HepG2 (cell line): Measurements from ENCODE around the gene SIRT6.
"Not testable (repeated sequence)": the region's sequence is repeated elsewhere in the genome, so short reads cannot be mapped to it uniquely, and the experiment has no call there.

Experiments
- BHLHE40 ChIP-seq: IDR thresholded peaks from 2 replicates; pipeline ENCODE4 v1.6.1; 2011; ENCODE audit warnings: low read length, improper control_type of control experiment
- MXI1 ChIP-seq: IDR thresholded peaks from 3 replicates; pipeline ENCODE4 v1.6.1; 2012; ENCODE audit warnings: low read depth, low read length, inconsistent platforms, borderline replicate concordance
- POLR2AphosphoS2 ChIP-seq: IDR thresholded peaks from 2 replicates; pipeline ENCODE4 v1.6.1; 2011; ENCODE audit warnings: low read depth, low read length, improper control_type of control experiment
- SP1 ChIP-seq, 2 experiments: fragments of 450-650 bp in 1 of 2; sonication (generic) in 1 of 2; formaldehyde crosslinking in 1 of 2; IDR thresholded peaks; 2 replicates each; pipeline versions ENCODE4 v1.4.0 to v1.6.1; 2016 to 2020; ENCODE audit warnings: missing genetic modification reagents in 1 of 2
- TF ChIP-seq, protein P1 (sequence below): sonication (generic); formaldehyde crosslinking; IDR thresholded peaks from 2 replicates; pipeline ENCODE4 v1.4.0; 2020; ENCODE audit warnings: mild to moderate bottlenecking, missing genetic modification reagents
- TF ChIP-seq, protein P2 (sequence below): sonication (generic); formaldehyde crosslinking; IDR thresholded peaks from 2 replicates; pipeline ENCODE4 v1.4.0; 2020; ENCODE audit warnings: missing genetic modification reagents
- TF ChIP-seq, protein P3 (sequence below): sonication (generic); formaldehyde crosslinking; IDR thresholded peaks from 2 replicates; pipeline ENCODE4 v1.4.0; 2020; ENCODE audit warnings: mild to moderate bottlenecking, missing genetic modification reagents

DNA sequence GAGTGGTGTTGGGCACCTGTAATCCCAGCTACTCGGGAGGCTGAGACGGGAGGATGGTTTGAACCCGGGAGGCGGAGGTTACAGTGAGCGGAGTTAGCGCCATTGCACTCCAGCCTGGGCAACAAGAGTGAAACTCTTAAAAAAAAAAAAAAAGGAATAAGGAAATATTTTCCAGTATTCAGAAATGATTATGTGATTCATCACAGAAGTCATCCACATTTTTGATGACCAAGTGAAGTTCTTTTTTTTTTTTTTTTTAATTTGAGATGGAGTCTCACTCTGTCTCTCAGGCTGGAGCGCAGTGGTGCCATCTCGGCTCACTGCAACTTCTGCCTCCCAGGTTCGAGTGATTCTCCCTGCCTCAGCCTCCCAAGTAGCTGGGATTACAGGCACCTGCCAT is 47.0 kb downstream of the SIRT6 start:
- not testable (repeated sequence) for TF ChIP-seq MXI1; SP1 (IDR thresholded peaks at IDR 0.05); SP1 (CRISPR knock-in tag; IDR thresholded peaks at IDR 0.05); POLR2AphosphoS2; BHLHE40
- TF ChIP-seq, protein P1, sequence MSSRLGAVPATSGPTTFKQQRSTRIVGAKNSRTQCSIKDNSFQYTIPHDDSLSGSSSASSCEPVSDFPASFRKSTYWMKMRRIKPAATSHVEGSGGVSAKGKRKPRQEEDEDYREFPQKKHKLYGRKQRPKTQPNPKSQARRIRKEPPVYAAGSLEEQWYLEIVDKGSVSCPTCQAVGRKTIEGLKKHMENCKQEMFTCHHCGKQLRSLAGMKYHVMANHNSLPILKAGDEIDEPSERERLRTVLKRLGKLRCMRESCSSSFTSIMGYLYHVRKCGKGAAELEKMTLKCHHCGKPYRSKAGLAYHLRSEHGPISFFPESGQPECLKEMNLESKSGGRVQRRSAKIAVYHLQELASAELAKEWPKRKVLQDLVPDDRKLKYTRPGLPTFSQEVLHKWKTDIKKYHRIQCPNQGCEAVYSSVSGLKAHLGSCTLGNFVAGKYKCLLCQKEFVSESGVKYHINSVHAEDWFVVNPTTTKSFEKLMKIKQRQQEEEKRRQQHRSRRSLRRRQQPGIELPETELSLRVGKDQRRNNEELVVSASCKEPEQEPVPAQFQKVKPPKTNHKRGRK (CRISPR knock-in tag) = not testable (repeated sequence)
- TF ChIP-seq, protein P2, sequence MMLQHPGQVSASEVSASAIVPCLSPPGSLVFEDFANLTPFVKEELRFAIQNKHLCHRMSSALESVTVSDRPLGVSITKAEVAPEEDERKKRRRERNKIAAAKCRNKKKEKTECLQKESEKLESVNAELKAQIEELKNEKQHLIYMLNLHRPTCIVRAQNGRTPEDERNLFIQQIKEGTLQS = not testable (repeated sequence)
- TF ChIP-seq, protein P3, sequence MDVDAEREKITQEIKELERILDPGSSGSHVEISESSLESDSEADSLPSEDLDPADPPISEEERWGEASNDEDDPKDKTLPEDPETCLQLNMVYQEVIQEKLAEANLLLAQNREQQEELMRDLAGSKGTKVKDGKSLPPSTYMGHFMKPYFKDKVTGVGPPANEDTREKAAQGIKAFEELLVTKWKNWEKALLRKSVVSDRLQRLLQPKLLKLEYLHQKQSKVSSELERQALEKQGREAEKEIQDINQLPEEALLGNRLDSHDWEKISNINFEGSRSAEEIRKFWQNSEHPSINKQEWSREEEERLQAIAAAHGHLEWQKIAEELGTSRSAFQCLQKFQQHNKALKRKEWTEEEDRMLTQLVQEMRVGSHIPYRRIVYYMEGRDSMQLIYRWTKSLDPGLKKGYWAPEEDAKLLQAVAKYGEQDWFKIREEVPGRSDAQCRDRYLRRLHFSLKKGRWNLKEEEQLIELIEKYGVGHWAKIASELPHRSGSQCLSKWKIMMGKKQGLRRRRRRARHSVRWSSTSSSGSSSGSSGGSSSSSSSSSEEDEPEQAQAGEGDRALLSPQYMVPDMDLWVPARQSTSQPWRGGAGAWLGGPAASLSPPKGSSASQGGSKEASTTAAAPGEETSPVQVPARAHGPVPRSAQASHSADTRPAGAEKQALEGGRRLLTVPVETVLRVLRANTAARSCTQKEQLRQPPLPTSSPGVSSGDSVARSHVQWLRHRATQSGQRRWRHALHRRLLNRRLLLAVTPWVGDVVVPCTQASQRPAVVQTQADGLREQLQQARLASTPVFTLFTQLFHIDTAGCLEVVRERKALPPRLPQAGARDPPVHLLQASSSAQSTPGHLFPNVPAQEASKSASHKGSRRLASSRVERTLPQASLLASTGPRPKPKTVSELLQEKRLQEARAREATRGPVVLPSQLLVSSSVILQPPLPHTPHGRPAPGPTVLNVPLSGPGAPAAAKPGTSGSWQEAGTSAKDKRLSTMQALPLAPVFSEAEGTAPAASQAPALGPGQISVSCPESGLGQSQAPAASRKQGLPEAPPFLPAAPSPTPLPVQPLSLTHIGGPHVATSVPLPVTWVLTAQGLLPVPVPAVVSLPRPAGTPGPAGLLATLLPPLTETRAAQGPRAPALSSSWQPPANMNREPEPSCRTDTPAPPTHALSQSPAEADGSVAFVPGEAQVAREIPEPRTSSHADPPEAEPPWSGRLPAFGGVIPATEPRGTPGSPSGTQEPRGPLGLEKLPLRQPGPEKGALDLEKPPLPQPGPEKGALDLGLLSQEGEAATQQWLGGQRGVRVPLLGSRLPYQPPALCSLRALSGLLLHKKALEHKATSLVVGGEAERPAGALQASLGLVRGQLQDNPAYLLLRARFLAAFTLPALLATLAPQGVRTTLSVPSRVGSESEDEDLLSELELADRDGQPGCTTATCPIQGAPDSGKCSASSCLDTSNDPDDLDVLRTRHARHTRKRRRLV (CRISPR knock-in tag) = not testable (repeated sequence)
